Measurements from ENCODE around the gene TNFAIP8L3. TPM values are rescaled to one million over a fixed set of nuclear protein-coding genes. Genes with fewer than 3 reads are reported as not detected.

TNFAIP8L3 gene
- total and polyA plus RNA-seq, 2 of the 4 experiments (the other 2 are of a cell fraction): 0.29 to 0.90 TPM

GRCh38 chr15:51051776-51052175 lies 42.9 kb downstream of the TNFAIP8L3 start:
- intact Hi-C loops (cut with micrococcal nuclease): no loop called here
- no peak overlapping the region for H3K4me3 ChIP-seq (ENCODE audit: insufficient read depth, low read depth, low read length)
- H2AFZ ChIP-seq (replicated peaks; ENCODE audit: low read length, poor library complexity): no peak overlapping the region
- no peak overlapping the region for H3K4me2 ChIP-seq (ENCODE audit: low read depth, low read length)
- TF ChIP-seq CTCF (conservative IDR thresholded peaks at IDR 0.05; ENCODE audit: low read depth, low read length): no peak
- TF ChIP-seq MAZ (IDR thresholded peaks at IDR 0.05; ENCODE audit: borderline replicate concordance, low read depth, low read length): no peak
- TF ChIP-seq POLR2A (IDR thresholded peaks at IDR 0.05; ENCODE audit: low read depth, low read length): no peak
- TF ChIP-seq MAFK (IDR thresholded peaks at IDR 0.05; ENCODE audit: low read depth, low read length): no peak
- no peak for TF ChIP-seq RAD21 (IDR thresholded peaks at IDR 0.05; ENCODE audit: low read length)
- TF ChIP-seq CEBPB (IDR thresholded peaks at IDR 0.05; ENCODE audit: low read depth, low read length): no peak
- H3K36me3 ChIP-seq (ENCODE audit: control insufficient read depth, insufficient read depth, low read length): no peaks in the 10 kb centered on the region
- dilution Hi-C loops (cut with HindIII; ENCODE audit: low sequenced_read_pairs, unreplicated experiment): no loop called here
- no peak overlapping the region for H2BK20ac ChIP-seq (ENCODE audit: low read depth, low read length)
- DNase-seq: no peak
- no peak for ATAC-seq (ENCODE audit: low read depth)
- H3K9me3 ChIP-seq (ENCODE audit: control insufficient read depth, insufficient read depth, low read length): no peaks in the 10 kb centered on the region
- BruUV-seq (replicated peaks): no TSS peak
- ChIA-PET POLR2A (ENCODE audit: unreplicated experiment) (interaction anchor here (0.5 kb wide), 1 partner anchor 332 kb away, joined by 3 read pairs; no protein-coding TSS in a partner anchor), CTCF (no interaction called here)
- H4K8ac ChIP-seq (ENCODE audit: low read depth in 2 of 2, low read length in 2 of 2): no peak overlapping the region
- H2BK5ac ChIP-seq (ENCODE audit: low read depth, low read length, poor library complexity, severe bottlenecking): no peak overlapping the region
- no peak overlapping the region for H3K27ac ChIP-seq (ENCODE audit: insufficient read depth, low read length)
- H3K4me1 ChIP-seq (ENCODE audit: control insufficient read depth, insufficient read depth, low read length): peaks cover 6% of the 10 kb centered on the region; the same call in 1 of the 2 replicates
- H3K56ac ChIP-seq (ENCODE audit: extremely low read depth, insufficient read depth, low read length): no peak overlapping the region
- no peak overlapping the region for H3K4ac ChIP-seq (ENCODE audit: low read depth, low read length)
- WGBS, 2 experiments (ENCODE audit: extremely low coverage in 2 of 2, insufficient read length in 1 of 2): no CpG with 5 or more reads among the region's 3 CpGs
- no peak overlapping the region for H3K18ac ChIP-seq (ENCODE audit: low read depth, low read length)
- H2AK5ac ChIP-seq (ENCODE audit: low read depth, low read length): no peak overlapping the region
- in situ Hi-C loops (cut with MboI; ENCODE audit: low sequenced_read_pairs): no loop called here
- H4K91ac ChIP-seq (ENCODE audit: insufficient read depth, low read depth, low read length): no peak overlapping the region
- no peak overlapping the region for H3K14ac ChIP-seq (replicated peaks; ENCODE audit: low read depth, low read length)
- H3K27me3 ChIP-seq (ENCODE audit: control insufficient read depth, insufficient read depth, low read length): peaks cover 5% of the 10 kb centered on the region; the same call in 1 of the 2 replicates
- H4K5ac ChIP-seq (ENCODE audit: low read depth, low read length): no peak overlapping the region
- H3K23ac ChIP-seq (ENCODE audit: low read depth, low read length): no peak overlapping the region
- H2BK15ac ChIP-seq (ENCODE audit: low read depth, low read length): no peak overlapping the region
- H4K20me1 ChIP-seq (ENCODE audit: insufficient read depth, low read length): no peaks in the 10 kb centered on the region
- H3K9ac ChIP-seq (ENCODE audit: low read depth, low read length): no peak overlapping the region
- no peaks in the 10 kb centered on the region; the same call in 1 of the 2 replicates for H3K9me1 ChIP-seq (ENCODE audit: insufficient read depth, low read length)
- no peak overlapping the region for H2AK9ac ChIP-seq (replicated peaks; ENCODE audit: low read depth, low read length, poor library complexity)
- no peaks in the 10 kb centered on the region for H3K79me1 ChIP-seq (ENCODE audit: low read depth in 1 of 2, low read length in 2 of 2)
- no peak overlapping the region for H2BK120ac ChIP-seq (ENCODE audit: low read depth, low read length)
